Gastrocnemius medialis (tissue), 4 donors: Measurements from ENCODE around the gene FOXC2. TPM values are rescaled to one million over a fixed set of nuclear protein-coding genes. Genes with fewer than 3 reads are reported as not detected.

Source experiments
- ATAC-seq, 2 donors: fragments of 150-250 bp; one replicate each; pipeline ENCODE4 v1.9.1; 2016
- DNase-seq, 2 donors: peaks; one replicate each; pipeline ENCODE4 v3.0.0-alpha.2; 2019
- H3K27ac ChIP-seq, 4 donors: fragments of 200-600 bp; sonication (generic); 1 replicate in 1 of 4; 2 replicates in 3 of 4; pipeline ENCODE4 v1.5.1; 2016 to 2018; ENCODE audit warnings: mild to moderate bottlenecking in 2 of 4, moderate library complexity in 1 of 4
- H3K27me3 ChIP-seq, 3 donors: fragments of 200-600 bp; sonication (generic) in 2 of 3; 1 replicate in 1 of 3; 2 replicates in 2 of 3; pipeline versions ENCODE4 v1.5.1 to v1.6.0; 2016 to 2019; ENCODE audit warnings: mild to moderate bottlenecking in 1 of 3, moderate library complexity in 1 of 3
- H3K36me3 ChIP-seq, 2 donors: fragments of 200-600 bp; sonication (generic) in 1 of 2; one replicate each; pipeline ENCODE4 v1.5.1; 2017 to 2018
- H3K4me1 ChIP-seq, 2 donors: fragments of 200-600 bp; sonication (generic) in 1 of 2; one replicate each; pipeline ENCODE4 v1.5.1; 2016 to 2017; ENCODE audit warnings: mild to moderate bottlenecking in 2 of 2
- H3K4me3 ChIP-seq, 4 donors: fragments of 200-600 bp; sonication (generic) in 3 of 4; 1 replicate in 1 of 4; 2 replicates in 3 of 4; pipeline ENCODE4 v1.5.1; 2016 to 2019; ENCODE audit warnings: mild to moderate bottlenecking in 2 of 4
- H3K9me3 ChIP-seq, 3 donors: fragments of 200-600 bp; sonication (generic) in 2 of 3; 1 replicate in 1 of 3; 2 replicates in 2 of 3; pipeline ENCODE4 v1.5.1; 2016 to 2019
- POLR2A ChIP-seq, 2 donors: fragments of 450-650 bp; IDR thresholded peaks; one replicate each; pipeline ENCODE4 v1.6.1; 2017; ENCODE audit warnings: antibody characterized with exemption in 2 of 2, mild to moderate bottlenecking in 2 of 2, moderate library complexity in 2 of 2
- in situ Hi-C, 4 donors: fragments of 200-750 bp; cut with MboI; loops; one replicate each; pipeline versions ENCODE4 v1.15.0 to v1.8.0; 2017; ENCODE audit warnings: low sequenced_read_pairs in 4 of 4
- intact Hi-C: fragments of 100-400 bp; cut with DNase I; formaldehyde crosslinking; loops from one replicate; pipeline ENCODE4 v1.15.1; 2023; ENCODE audit warnings: low total_unique reads
- total RNA-seq, 4 donors: library from RNA; depleted of rRNA; stranded (reverse); fragments of >200 nt; gene quantifications; one replicate each; pipeline versions ENCODE4 v1.1.0 to v1.2.3, GENCODE V29; 2016
- TF ChIP-seq, protein P1 (sequence below), 5 experiments: fragments of 450-650 bp in 3 of 5; fragments of 200-600 bp in 2 of 5; sonication (generic) in 2 of 5; IDR thresholded peaks in 4 of 5; conservative IDR thresholded peaks in 1 of 5; 1 replicate in 4 of 5; 2 replicates in 1 of 5; pipeline ENCODE4 v1.5.1; 2016 to 2019; ENCODE audit warnings: antibody characterized with exemption in 5 of 5, mild to moderate bottlenecking in 3 of 5, moderate library complexity in 3 of 5

Gene FOXC2
- total RNA-seq, 4 donors from 2014 or later: 0.17 to 1.0 (median 0.29) TPM

DNA sequence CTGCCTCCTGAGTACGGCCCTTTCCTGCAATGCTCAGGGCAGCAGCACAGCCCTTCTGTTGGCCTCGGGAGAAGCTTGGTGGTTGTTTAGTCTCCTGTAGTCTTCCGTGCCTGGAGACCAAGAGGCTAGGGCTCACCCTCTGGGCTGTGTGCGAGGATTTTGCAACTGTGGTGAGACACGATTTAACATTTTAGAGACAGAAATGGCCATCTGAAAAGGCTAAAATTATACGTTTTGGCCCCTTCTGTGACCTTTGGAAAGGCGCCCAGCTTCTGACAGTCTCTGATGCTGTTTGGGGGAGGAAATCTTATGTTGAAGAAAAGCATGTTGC lies 44.9 kb downstream of the FOXC2 start:
- peaks cover 41 to 56% of the 10 kb centered on the region in 2 donors for H3K4me1 ChIP-seq
- DNase-seq (no peak), ATAC-seq (no peak)
- intact Hi-C loops: loop anchor here (5.0 kb wide), 1 partner anchor 126 kb away; no protein-coding TSS in a partner anchor
- H3K36me3 ChIP-seq: no peaks in the 10 kb centered on the region
- in situ Hi-C loops: no loop called here
- H3K27ac ChIP-seq: peak overlapping the region in 3 of 4 donors; percentile 61 to 90 (median 77)
- no peak overlapping the region for H3K4me3 ChIP-seq
- no peaks in the 10 kb centered on the region for H3K9me3 ChIP-seq
- TF ChIP-seq POLR2A (IDR thresholded peaks at IDR 0.05): no peak
- TF ChIP-seq, protein P1, sequence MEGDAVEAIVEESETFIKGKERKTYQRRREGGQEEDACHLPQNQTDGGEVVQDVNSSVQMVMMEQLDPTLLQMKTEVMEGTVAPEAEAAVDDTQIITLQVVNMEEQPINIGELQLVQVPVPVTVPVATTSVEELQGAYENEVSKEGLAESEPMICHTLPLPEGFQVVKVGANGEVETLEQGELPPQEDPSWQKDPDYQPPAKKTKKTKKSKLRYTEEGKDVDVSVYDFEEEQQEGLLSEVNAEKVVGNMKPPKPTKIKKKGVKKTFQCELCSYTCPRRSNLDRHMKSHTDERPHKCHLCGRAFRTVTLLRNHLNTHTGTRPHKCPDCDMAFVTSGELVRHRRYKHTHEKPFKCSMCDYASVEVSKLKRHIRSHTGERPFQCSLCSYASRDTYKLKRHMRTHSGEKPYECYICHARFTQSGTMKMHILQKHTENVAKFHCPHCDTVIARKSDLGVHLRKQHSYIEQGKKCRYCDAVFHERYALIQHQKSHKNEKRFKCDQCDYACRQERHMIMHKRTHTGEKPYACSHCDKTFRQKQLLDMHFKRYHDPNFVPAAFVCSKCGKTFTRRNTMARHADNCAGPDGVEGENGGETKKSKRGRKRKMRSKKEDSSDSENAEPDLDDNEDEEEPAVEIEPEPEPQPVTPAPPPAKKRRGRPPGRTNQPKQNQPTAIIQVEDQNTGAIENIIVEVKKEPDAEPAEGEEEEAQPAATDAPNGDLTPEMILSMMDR (IDR thresholded peaks at IDR 0.05 in 4 of 5, conservative IDR thresholded peaks at IDR 0.05 in 1 of 5): no peak
- H3K27me3 ChIP-seq: no peaks in the 10 kb centered on the region

DNA sequence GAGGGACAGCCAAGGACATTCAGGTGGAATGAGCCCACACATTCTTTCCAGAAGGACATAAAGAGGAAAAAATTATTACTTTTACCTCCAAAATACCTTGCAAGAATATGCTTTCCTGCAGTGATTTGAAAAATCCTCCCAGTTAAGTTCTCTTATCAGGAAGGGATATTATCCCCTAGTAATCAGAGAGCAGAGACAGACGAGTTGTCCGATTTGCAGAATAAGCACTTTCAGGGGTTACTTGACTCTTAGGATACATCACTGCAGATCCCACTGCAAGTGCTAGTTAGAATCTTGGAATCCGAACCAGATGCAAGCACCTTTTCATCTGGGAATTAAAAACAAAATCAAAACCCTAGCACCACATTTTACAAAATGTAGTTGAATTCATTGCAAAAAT lies 45.3 kb downstream of the FOXC2 start:
- Histone ChIP-seq H3K4me1 (peaks cover 41 to 56% of the 10 kb centered on the region in 2 donors), H3K27me3 (no peaks in the 10 kb centered on the region), H3K9me3 (no peaks in the 10 kb centered on the region), H3K27ac (peak overlapping the region in 3 of 4 donors; percentile 13 to 90 (median 77)), H3K36me3 (no peaks in the 10 kb centered on the region), H3K4me3 (no peak overlapping the region)
- TF ChIP-seq POLR2A (IDR thresholded peaks at IDR 0.05): no peak
- TF ChIP-seq, protein P1 (IDR thresholded peaks at IDR 0.05 in 4 of 5, conservative IDR thresholded peaks at IDR 0.05 in 1 of 5): no peak
- intact Hi-C loops (loop anchor here (5.0 kb wide), 1 partner anchor 125 kb away; no protein-coding TSS in a partner anchor), in situ Hi-C loops (no loop called here)
- DNase-seq (no peak), ATAC-seq (no peak)

DNA sequence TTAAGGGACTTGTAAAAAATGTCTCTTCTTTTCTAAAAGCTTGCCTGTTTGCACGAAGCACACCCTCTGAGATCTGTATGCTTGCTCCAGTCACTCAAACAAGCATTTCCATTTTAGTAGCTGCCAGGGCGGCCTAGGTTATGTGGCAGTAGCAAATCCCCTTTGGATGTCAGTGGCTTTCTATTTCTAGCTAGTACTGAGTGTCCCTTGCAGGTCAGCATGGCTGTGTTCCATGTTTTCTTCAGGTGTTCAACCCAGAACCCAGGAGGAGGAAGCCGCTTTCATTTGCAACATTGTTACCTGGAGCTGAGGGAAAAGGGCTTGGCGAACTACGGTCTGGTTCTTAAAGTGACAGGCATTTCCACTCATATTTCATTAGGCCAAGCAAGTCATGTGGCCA lies 48.1 kb downstream of the FOXC2 start:
- Histone ChIP-seq H3K4me3 (no peak overlapping the region), H3K9me3 (no peaks in the 10 kb centered on the region), H3K27me3 (no peaks in the 10 kb centered on the region), H3K27ac (peak overlapping the region; percentile 72 to 87 (median 76)), H3K36me3 (no peaks in the 10 kb centered on the region), H3K4me1 (peaks cover 27 to 35% of the 10 kb centered on the region in 2 donors)
- peak in 1 of 2 donors; percentile 45 for TF ChIP-seq POLR2A (IDR thresholded peaks at IDR 0.05)
- TF ChIP-seq, protein P1 (IDR thresholded peaks at IDR 0.05 in 4 of 5, conservative IDR thresholded peaks at IDR 0.05 in 1 of 5): no peak
- ATAC-seq (peak; percentile 95), DNase-seq (peak; percentile 77 to 85)
- intact Hi-C loops: loop anchor here (2.0 to 5.0 kb wide), 2 partner anchors 46 to 123 kb away; no protein-coding TSS in a partner anchor
- in situ Hi-C loops: no loop called here

DNA sequence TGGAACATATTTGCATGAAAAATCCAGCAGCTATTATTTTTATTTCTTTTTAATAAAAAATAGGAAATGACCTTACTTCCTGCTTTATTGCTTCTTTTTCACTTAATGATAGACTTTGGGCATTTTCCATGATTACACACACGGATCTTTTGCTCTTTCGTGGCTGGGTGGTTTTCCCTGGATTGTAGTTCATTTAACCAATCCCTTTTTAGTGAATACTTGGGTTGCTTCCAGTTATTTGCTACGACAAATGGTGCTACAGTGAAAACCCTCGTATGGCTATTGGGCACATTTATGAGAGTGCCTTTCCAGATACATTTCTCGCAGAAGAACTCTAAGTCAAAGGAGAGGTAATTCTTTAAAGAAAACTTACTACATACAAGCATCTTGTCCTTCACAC lies 50.3 kb downstream of the FOXC2 start:
- ATAC-seq: no peak
- no peaks in the 10 kb centered on the region for H3K36me3 ChIP-seq
- no peaks in the 10 kb centered on the region for H3K27me3 ChIP-seq
- H3K4me1 ChIP-seq: peaks cover 24 to 33% of the 10 kb centered on the region in 2 donors
- no peak overlapping the region for H3K4me3 ChIP-seq
- in situ Hi-C loops: no loop called here
- no peak for DNase-seq
- H3K27ac ChIP-seq: no peak overlapping the region
- intact Hi-C loops: no loop called here
- no peaks in the 10 kb centered on the region for H3K9me3 ChIP-seq
- TF ChIP-seq POLR2A (IDR thresholded peaks at IDR 0.05): no peak
- TF ChIP-seq, protein P1 (IDR thresholded peaks at IDR 0.05 in 4 of 5, conservative IDR thresholded peaks at IDR 0.05 in 1 of 5): no peak
